GM23248 (cell line): ENCODE measurements around the gene AIDA.

Experiments used
- EZH2 ChIP-seq: fragments of 200-600 bp; sonication (generic); IDR thresholded peaks from 2 replicates; pipeline ENCODE4 v1.6.1; 2018; ENCODE audit warnings: antibody characterized with exemption, mild to moderate bottlenecking; ENCODE audit not compliant: insufficient read depth, poor library complexity, severe bottlenecking
- EZH2phosphoT487 ChIP-seq: fragments of 200-600 bp; sonication (generic); IDR thresholded peaks from 2 replicates; pipeline ENCODE4 v1.6.1; 2018; ENCODE audit warnings: antibody characterized with exemption, moderate library complexity, mild to moderate bottlenecking, low read depth; ENCODE audit not compliant: insufficient read depth

DNA sequence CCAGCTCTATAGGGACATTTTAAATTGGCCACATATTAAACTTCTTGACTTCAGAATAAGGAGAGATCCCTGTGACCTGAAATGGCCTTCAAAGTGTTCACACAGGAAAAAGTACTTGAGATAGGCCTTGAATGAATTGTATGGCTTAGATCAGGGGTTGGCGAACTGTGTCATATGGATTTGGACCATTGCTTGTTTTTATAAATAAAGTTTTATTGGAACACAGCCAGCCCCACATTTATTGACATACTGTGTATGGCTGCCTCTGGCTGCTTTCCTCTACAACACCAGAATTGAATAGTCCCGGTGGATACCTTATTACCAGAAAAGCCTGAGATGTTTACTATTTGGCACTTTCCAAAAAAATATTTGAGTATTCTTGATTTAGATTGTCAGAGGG lies 4.1 kb upstream of the AIDA start:
- no peak for TF ChIP-seq EZH2
- no peak for TF ChIP-seq EZH2phosphoT487
